BE2C (cell line): ENCODE data around the gene TSSK1B.

ENCODE experiments used
- DNase-seq: peaks from one replicate; pipeline ENCODE4 v3.0.0-alpha.2; 2020
- H3K27me3 ChIP-seq: fragments of 250-450 bp; sonication (Bioruptor Pico); 2 replicates; pipeline ENCODE4 v1.5.1; 2020; ENCODE audit warnings: mild to moderate bottlenecking
- H3K36me3 ChIP-seq: fragments of 250-450 bp; sonication (Bioruptor Pico); 2 replicates; pipeline ENCODE4 v1.5.1; 2020; ENCODE audit warnings: mild to moderate bottlenecking
- H3K4me1 ChIP-seq: fragments of 250-450 bp; sonication (Bioruptor Pico); 2 replicates; pipeline ENCODE4 v1.5.1; 2020
- H3K4me3 ChIP-seq: 2 replicates; pipeline ENCODE4 v1.5.1; 2011; ENCODE audit warnings: low read depth, low read length
- H3K9me3 ChIP-seq: fragments of 250-450 bp; sonication (Bioruptor Pico); 2 replicates; pipeline ENCODE4 v1.5.1; 2020
- CTCF ChIP-seq: IDR thresholded peaks from 2 replicates; pipeline ENCODE4 v1.5.1; 2012; ENCODE audit warnings: mild to moderate bottlenecking, low read depth, low read length

Gene TSSK1B

GRCh38 chr5:113394658-113395057 is 40.1 kb downstream of the TSSK1B start:
- DNase-seq = no peak
- no peak for TF ChIP-seq CTCF
- H3K4me3 ChIP-seq = no peak overlapping the region
- no peaks in the 10 kb centered on the region for H3K36me3 ChIP-seq
- H3K27me3 ChIP-seq = no peaks in the 10 kb centered on the region
- H3K9me3 ChIP-seq = no peaks in the 10 kb centered on the region
- H3K4me1 ChIP-seq = peaks cover 12% of the 10 kb centered on the region

- H3K27me3 ChIP-seq = no peaks in the 10 kb centered on the region
- DNase-seq = no peak
- no peak overlapping the region for H3K4me3 ChIP-seq
- no peaks in the 10 kb centered on the region for H3K36me3 ChIP-seq
- H3K9me3 ChIP-seq = no peaks in the 10 kb centered on the region
- no peak for TF ChIP-seq CTCF
- peaks cover 12% of the 10 kb centered on the region for H3K4me1 ChIP-seq
Measured at GRCh38 chr5:113390224-113390623, 44.6 kb downstream of the TSSK1B start.

GRCh38 chr5:113389116-113389515 is 45.7 kb downstream of the TSSK1B start:
- H3K9me3 ChIP-seq = no peaks in the 10 kb centered on the region
- no peak for TF ChIP-seq CTCF
- no peak for DNase-seq
- no peak overlapping the region for H3K4me3 ChIP-seq
- H3K4me1 ChIP-seq = peaks cover 8% of the 10 kb centered on the region
- no peaks in the 10 kb centered on the region for H3K27me3 ChIP-seq
- no peaks in the 10 kb centered on the region for H3K36me3 ChIP-seq

- Histone ChIP-seq H3K36me3 (no peaks in the 10 kb centered on the region), H3K4me1 (no peaks in the 10 kb centered on the region), H3K4me3 (no peak overlapping the region), H3K27me3 (no peaks in the 10 kb centered on the region), H3K9me3 (no peaks in the 10 kb centered on the region)
- TF ChIP-seq CTCF = no peak
- no peak for DNase-seq
Measured at GRCh38 chr5:113387844-113388243, 46.9 kb downstream of the TSSK1B start.

DNA sequence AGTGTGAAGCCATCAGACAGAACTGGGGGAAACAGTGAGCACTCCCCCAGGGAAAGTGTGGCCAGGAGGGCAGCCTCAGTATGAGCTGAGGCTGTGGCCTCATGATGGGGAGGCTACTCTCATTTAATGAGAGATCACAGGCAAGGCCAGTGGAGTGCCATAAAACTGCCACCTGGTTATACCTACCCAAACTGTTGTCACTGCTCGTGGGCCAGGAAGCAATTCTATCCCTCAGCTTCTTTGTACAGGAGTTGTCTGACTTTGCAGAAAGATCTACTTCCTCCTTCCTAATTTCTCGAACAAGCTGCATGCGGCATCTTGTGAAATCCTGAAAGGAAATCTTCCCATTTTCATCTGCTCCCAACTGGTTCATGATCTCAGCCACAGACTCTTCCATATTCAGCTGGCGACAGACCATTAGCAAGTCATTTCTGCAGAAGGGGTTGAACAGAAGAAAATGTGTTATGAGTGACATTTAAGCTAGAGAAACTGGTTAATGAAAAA is 50.0 kb downstream of the TSSK1B start:
- no peaks in the 10 kb centered on the region for H3K27me3 ChIP-seq
- no peak for TF ChIP-seq CTCF
- H3K4me3 ChIP-seq = no peak overlapping the region
- peaks cover 9% of the 10 kb centered on the region for H3K4me1 ChIP-seq
- DNase-seq = no peak
- H3K36me3 ChIP-seq = no peaks in the 10 kb centered on the region
- H3K9me3 ChIP-seq = no peaks in the 10 kb centered on the region

GRCh38 chr5:113382731-113383130 is 52.1 kb downstream of the TSSK1B start:
- peaks cover 9% of the 10 kb centered on the region for H3K4me1 ChIP-seq
- no peaks in the 10 kb centered on the region for H3K36me3 ChIP-seq
- no peak for DNase-seq
- TF ChIP-seq CTCF = no peak
- H3K9me3 ChIP-seq = no peaks in the 10 kb centered on the region
- H3K4me3 ChIP-seq = no peak overlapping the region
- no peaks in the 10 kb centered on the region for H3K27me3 ChIP-seq
